HFFc6 (cell line): ENCODE data around the gene CSNK1E. TPM values are rescaled to one million over a fixed set of nuclear protein-coding genes. Genes with fewer than 3 reads are reported as not detected.
A peak's percentile ranks its signal among the peaks of the same experiment; 100 is the strongest.

Experiments used
- DNase-seq: peaks from one replicate; pipeline ENCODE4 v3.0.0-alpha.2; 2018
- H3K27ac Mint-ChIP-seq: 2 replicates; pipeline ENCODE4 v1.8.0; 2020; ENCODE audit warnings: mild to moderate bottlenecking, mixed read lengths
- H3K27me3 Mint-ChIP-seq: 2 replicates; pipeline ENCODE4 v1.8.0; 2021; ENCODE audit warnings: mild to moderate bottlenecking, moderate library complexity, mixed read lengths; ENCODE audit not compliant: insufficient read depth
- H3K36me3 Mint-ChIP-seq: 2 replicates; pipeline ENCODE4 v1.8.0; 2021; ENCODE audit warnings: low read depth, mixed read lengths
- H3K4me1 Mint-ChIP-seq: 2 replicates; pipeline ENCODE4 v1.8.0; 2020; ENCODE audit warnings: low read depth, mixed read lengths
- H3K4me3 Mint-ChIP-seq: 2 replicates; pipeline ENCODE4 v1.8.0; 2020; ENCODE audit warnings: mild to moderate bottlenecking, moderate library complexity, mixed read lengths
- H3K9me3 Mint-ChIP-seq: 2 replicates; pipeline ENCODE4 v1.8.0; 2020; ENCODE audit warnings: mild to moderate bottlenecking, mixed read lengths
- CTCF ChIP-seq: fragments of 200-600 bp; sonication (generic); IDR thresholded peaks from 2 replicates; pipeline ENCODE4 v1.5.0; 2021; ENCODE audit warnings: antibody characterized with exemption, mild to moderate bottlenecking
- total RNA-seq, 6 experiments: library from RNA; stranded (reverse); fragmentation: NEBNext Ultra II Directional; extraction: Animal tissue kit (Norgen Biotek cat#: 25700); gene quantifications; 2 replicates in 1 of 6; 3 replicates in 5 of 6; pipeline ENCODE4 v1.2.3, GENCODE V29; 2021

CSNK1E gene
- total RNA-seq, 6 experiments from 2014 or later: 166 to 184 (median 172) TPM

GRCh38 chr22:38314933-38315822 lies 2.1 kb downstream of the CSNK1E start:
- TF ChIP-seq CTCF: no peak
- Mint-ChIP-seq H3K36me3 (peaks cover 45% of the 10 kb centered on the region), H3K9me3 (no peaks in the 10 kb centered on the region), H3K27me3 (peaks cover 20% of the 10 kb centered on the region), H3K4me1 (peaks cover 76% of the 10 kb centered on the region), H3K27ac (peak overlapping the region; percentile 97), H3K4me3 (peak overlapping the region; percentile 97)
- no peak for DNase-seq

- DNase-seq: no peak
- 0 out of 2 replicates have a peak, but pooled peaks have one; percentile 24 for TF ChIP-seq CTCF
- H3K36me3 Mint-ChIP-seq: peaks cover 47% of the 10 kb centered on the region
- H3K4me1 Mint-ChIP-seq: peaks cover 82% of the 10 kb centered on the region
- peak overlapping the region; percentile 97 for H3K4me3 Mint-ChIP-seq
- peak overlapping the region; percentile 97 for H3K27ac Mint-ChIP-seq
- H3K27me3 Mint-ChIP-seq: peaks cover 20% of the 10 kb centered on the region
- no peaks in the 10 kb centered on the region for H3K9me3 Mint-ChIP-seq
Observed at GRCh38 chr22:38314051-38314932, 2.9 kb downstream of the CSNK1E start.

GRCh38 chr22:38313384-38313955 lies 3.8 kb downstream of the CSNK1E start:
- H3K27me3 Mint-ChIP-seq: peaks cover 21% of the 10 kb centered on the region

GRCh38 chr22:38312261-38312800 lies 4.9 kb downstream of the CSNK1E start:
- Mint-ChIP-seq H3K4me3 (peak overlapping the region; percentile 97), H3K27me3 (peaks cover 22% of the 10 kb centered on the region), H3K9me3 (no peaks in the 10 kb centered on the region), H3K27ac (peak overlapping the region; percentile 97), H3K36me3 (peaks cover 60% of the 10 kb centered on the region), H3K4me1 (peaks cover 79% of the 10 kb centered on the region)
- TF ChIP-seq CTCF: no peak
- no peak for DNase-seq

More at GRCh38 chr22:38313384-38313955, 3.8 kb downstream of the CSNK1E start:
- Mint-ChIP-seq H3K27ac (peak overlapping the region; percentile 97), H3K36me3 (peaks cover 53% of the 10 kb centered on the region), H3K9me3 (no peaks in the 10 kb centered on the region), H3K4me3 (peak overlapping the region; percentile 97), H3K4me1 (peaks cover 82% of the 10 kb centered on the region)
- no peak for TF ChIP-seq CTCF
- peak; percentile 84 for DNase-seq

- Mint-ChIP-seq H3K27ac (peak overlapping the region; percentile 97), H3K4me3 (peak overlapping the region; percentile 70), H3K36me3 (peaks cover 62% of the 10 kb centered on the region), H3K4me1 (peaks cover 86% of the 10 kb centered on the region), H3K9me3 (no peaks in the 10 kb centered on the region), H3K27me3 (peaks cover 20% of the 10 kb centered on the region)
- DNase-seq: no peak
- no peak for TF ChIP-seq CTCF
Observed at GRCh38 chr22:38311323-38311620, 6.0 kb downstream of the CSNK1E start.
